Body of pancreas (tissue), 4 donors: ENCODE results near the gene PRSS22. TPM values are rescaled to one million over a fixed set of nuclear protein-coding genes. Genes with fewer than 3 reads are reported as not detected.
A peak's percentile ranks its signal among the peaks of the same experiment; 100 is the strongest.

Experiments used
- ATAC-seq: fragments of 150-250 bp; one replicate; pipeline ENCODE4 v1.9.1; 2016
- DNase-seq, 4 donors: peaks; one replicate each; pipeline ENCODE4 v3.0.0-alpha.2; 2019
- H3K27ac ChIP-seq, 4 donors: fragments of 200-600 bp; sonication (generic); 1 replicate in 3 of 4; 2 replicates in 1 of 4; pipeline versions ENCODE4 v1.5.1 to v1.6.1; 2016 to 2019; ENCODE audit warnings: mild to moderate bottlenecking in 1 of 4, mixed read lengths in 1 of 4, moderate library complexity in 1 of 4
- H3K27me3 ChIP-seq, 2 donors: fragments of 200-600 bp; sonication (generic); one replicate each; pipeline ENCODE4 v1.6.0; 2016; ENCODE audit warnings: mild to moderate bottlenecking in 1 of 2
- H3K36me3 ChIP-seq, 2 donors: fragments of 200-600 bp; sonication (generic); replicated peaks in 1 of 2; 2 replicates each; pipeline ENCODE4 v1.5.1; 2016; ENCODE audit warnings: low read depth in 2 of 2; ENCODE audit not compliant: insufficient read depth in 1 of 2
- H3K4me1 ChIP-seq: fragments of 200-600 bp; sonication (generic); one replicate; pipeline ENCODE4 v1.6.0; 2016
- H3K4me3 ChIP-seq, 2 donors: fragments of 200-600 bp; sonication (generic); 1 replicate in 1 of 2; 2 replicates in 1 of 2; pipeline ENCODE4 v1.5.1; 2016 to 2019
- H3K9me3 ChIP-seq, 3 donors: fragments of 200-600 bp; sonication (generic); 1 replicate in 2 of 3; 2 replicates in 1 of 3; pipeline ENCODE4 v1.5.1; 2016
- POLR2A ChIP-seq, 3 donors: fragments of 450-650 bp; IDR thresholded peaks; one replicate each; pipeline ENCODE4 v1.6.1; 2016; ENCODE audit warnings: antibody characterized with exemption in 3 of 3, mild to moderate bottlenecking in 2 of 3
- WGBS, 2 donors: methylation state at CpG; one replicate each; pipeline ENCODE4 v1.1.5; 2017; 5-methylcytosine and 5-hydroxymethylcytosine counted together
- intact Hi-C: fragments of 100-400 bp; cut with DNase I; formaldehyde crosslinking; loops from one replicate; pipeline ENCODE4 v1.15.1; 2023
- total RNA-seq, 2 donors: library from RNA; depleted of rRNA; stranded (reverse); fragments of >200 nt; gene quantifications; one replicate each; pipeline ENCODE4 v1.1.0, GENCODE V29; 2016
- TF ChIP-seq, protein P1 (sequence below), 7 experiments: fragments of 450-650 bp in 4 of 7; fragments of 200-600 bp in 3 of 7; sonication (generic) in 3 of 7; IDR thresholded peaks; one replicate each; pipeline ENCODE4 v1.5.1; 2016 to 2019; ENCODE audit warnings: antibody characterized with exemption in 7 of 7

The PRSS22 gene
- total RNA-seq, 2 donors from 2014 or later: 3.6 to 19.4 TPM

DNA sequence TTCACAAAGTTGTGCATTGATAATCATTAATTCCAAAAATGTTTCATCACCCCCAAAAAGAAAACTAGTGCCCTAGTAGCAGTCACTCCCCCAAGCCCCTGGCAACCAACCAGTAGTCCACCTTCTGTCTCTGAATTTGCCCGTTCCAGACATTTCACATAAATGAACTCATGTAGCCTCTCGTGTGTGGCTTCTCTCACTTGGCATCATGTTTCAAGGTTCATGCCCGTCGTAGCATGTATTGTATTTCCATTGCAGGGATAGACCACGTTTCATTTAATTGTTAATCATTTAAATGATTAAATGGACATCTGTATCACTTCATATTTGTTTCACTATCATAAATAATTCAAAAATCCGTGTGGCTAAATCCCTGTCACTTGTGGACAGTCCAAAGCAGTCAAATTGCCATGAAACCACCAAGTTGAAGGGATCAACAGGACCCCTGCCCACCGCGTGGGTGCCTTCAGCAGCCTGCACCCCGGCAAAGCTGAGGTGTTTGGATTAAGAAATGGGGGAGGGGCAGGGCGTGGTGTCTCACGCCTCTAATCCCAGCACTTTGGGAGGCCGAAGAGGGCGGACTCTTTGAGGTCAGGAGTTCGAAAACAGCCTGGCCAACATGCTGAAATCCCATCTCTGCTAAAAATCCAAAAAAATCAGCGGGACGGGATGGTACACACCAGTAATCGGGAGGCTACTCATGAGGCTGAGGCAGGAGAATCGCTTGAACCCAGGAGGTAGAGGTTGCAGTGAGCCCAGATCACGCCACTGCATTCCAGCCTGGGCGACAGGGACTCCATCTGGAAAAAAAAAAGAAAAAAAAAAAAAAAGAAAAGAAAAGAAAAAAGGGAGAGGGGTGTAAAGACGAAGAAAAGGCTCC lies 16.3 kb upstream of the PRSS22 start:
- no peaks in the 10 kb centered on the region for H3K36me3 ChIP-seq
- DNase-seq (no peak), ATAC-seq (no peak)
- H3K4me3 ChIP-seq: no peak overlapping the region
- TF ChIP-seq POLR2A (IDR thresholded peaks at IDR 0.05): no peak
- TF ChIP-seq, protein P1, sequence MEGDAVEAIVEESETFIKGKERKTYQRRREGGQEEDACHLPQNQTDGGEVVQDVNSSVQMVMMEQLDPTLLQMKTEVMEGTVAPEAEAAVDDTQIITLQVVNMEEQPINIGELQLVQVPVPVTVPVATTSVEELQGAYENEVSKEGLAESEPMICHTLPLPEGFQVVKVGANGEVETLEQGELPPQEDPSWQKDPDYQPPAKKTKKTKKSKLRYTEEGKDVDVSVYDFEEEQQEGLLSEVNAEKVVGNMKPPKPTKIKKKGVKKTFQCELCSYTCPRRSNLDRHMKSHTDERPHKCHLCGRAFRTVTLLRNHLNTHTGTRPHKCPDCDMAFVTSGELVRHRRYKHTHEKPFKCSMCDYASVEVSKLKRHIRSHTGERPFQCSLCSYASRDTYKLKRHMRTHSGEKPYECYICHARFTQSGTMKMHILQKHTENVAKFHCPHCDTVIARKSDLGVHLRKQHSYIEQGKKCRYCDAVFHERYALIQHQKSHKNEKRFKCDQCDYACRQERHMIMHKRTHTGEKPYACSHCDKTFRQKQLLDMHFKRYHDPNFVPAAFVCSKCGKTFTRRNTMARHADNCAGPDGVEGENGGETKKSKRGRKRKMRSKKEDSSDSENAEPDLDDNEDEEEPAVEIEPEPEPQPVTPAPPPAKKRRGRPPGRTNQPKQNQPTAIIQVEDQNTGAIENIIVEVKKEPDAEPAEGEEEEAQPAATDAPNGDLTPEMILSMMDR (IDR thresholded peaks at IDR 0.05): no peak
- H3K27ac ChIP-seq: no peak overlapping the region
- H3K9me3 ChIP-seq: no peaks in the 10 kb centered on the region
- intact Hi-C loops: no loop called here
- H3K4me1 ChIP-seq: peaks cover 4% of the 10 kb centered on the region
- 48 to 51% methylated on average over 21 of the region's 21 CpGs for WGBS, 2 donors
- H3K27me3 ChIP-seq: no peaks in the 10 kb centered on the region

DNA sequence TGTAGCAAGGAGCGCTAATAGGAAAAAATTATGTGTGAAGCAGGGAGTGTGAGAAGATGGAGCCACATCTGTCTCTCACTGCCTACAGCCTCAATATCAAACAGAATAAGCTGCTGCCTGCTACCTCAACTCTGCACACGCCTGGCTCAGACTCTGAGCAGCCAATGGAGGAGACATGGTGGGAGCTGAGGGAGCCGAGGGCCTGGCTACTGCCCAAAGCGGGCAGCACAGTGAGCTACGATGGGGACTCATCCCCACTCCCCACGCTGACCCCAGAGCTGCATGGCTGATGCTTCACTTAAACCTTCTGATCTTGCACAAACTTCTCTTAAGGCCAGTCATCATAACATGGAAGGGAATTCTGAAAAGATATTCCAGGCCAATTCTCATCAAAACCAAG lies 14.0 kb upstream of the PRSS22 start:
- Histone ChIP-seq H3K4me1 (peaks cover 17% of the 10 kb centered on the region), H3K4me3 (no peak overlapping the region), H3K27me3 (no peaks in the 10 kb centered on the region), H3K9me3 (no peaks in the 10 kb centered on the region), H3K36me3 (no peaks in the 10 kb centered on the region), H3K27ac (no peak overlapping the region)
- intact Hi-C loops: no loop called here
- DNase-seq (no peak), ATAC-seq (no peak)
- TF ChIP-seq POLR2A (IDR thresholded peaks at IDR 0.05): no peak
- TF ChIP-seq, protein P1 (IDR thresholded peaks at IDR 0.05): no peak
- WGBS, 2 donors: 57 to 63% methylated on average over 4 to 6 of the region's 6 CpGs

DNA sequence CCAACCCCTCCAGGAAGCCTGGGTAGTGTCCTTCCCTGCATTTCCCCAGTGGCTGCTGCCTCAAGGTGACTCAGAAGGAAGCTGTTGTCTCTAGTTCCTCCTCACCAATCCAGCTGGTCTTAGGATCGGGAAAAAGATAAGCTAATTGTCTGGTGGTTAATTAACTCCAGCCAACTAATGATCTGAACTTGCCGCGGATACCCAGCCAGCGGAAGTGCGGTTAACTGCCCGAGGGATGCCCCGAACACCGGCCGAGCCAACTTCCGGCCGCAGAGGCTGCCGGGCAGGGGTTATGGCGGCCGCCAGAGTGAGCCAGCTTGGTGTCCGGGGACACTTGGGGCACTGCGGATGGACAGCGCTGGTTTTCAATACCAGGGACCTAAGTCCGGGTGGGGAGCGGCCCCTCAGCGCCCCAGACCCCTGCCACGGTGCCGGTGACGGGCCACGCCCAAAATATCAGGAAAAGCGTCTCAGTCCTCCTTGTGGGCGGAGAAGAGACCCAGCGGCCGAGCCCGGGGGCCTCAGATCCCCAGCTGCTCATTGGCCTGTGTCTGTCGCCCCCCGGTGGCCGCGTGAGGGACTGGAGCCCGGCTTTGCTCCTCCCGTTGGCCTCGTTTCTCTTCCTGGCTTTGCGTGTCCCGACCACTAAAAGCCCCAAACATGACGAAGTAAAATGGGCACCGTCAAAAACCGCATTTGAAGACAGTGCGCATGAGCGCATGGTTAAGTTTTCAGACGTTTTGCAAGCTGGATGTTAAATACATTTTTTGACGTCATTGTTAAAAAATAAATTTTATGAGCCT lies 10.2 kb upstream of the PRSS22 start:
- ATAC-seq: peak; percentile 98
- 0% methylated on average over 13 to 41 of the region's 45 CpGs for WGBS, 2 donors
- H3K4me1 ChIP-seq: peaks cover 13% of the 10 kb centered on the region
- H3K27me3 ChIP-seq: no peaks in the 10 kb centered on the region
- TF ChIP-seq, protein P1 (IDR thresholded peaks at IDR 0.05): peak; percentile 96 to 98 (median 98)
- peak; percentile 17 to 81 (median 69) for TF ChIP-seq POLR2A (IDR thresholded peaks at IDR 0.05)
- no peaks in the 10 kb centered on the region for H3K36me3 ChIP-seq
- intact Hi-C loops: no loop called here
- DNase-seq: peak; percentile 94 to 97 (median 95)
- no peaks in the 10 kb centered on the region for H3K9me3 ChIP-seq
- H3K27ac ChIP-seq: peak overlapping the region; percentile 73 to 94 (median 90)
- peak overlapping the region in 1 of 2 donors; percentile 21 for H3K4me3 ChIP-seq

DNA sequence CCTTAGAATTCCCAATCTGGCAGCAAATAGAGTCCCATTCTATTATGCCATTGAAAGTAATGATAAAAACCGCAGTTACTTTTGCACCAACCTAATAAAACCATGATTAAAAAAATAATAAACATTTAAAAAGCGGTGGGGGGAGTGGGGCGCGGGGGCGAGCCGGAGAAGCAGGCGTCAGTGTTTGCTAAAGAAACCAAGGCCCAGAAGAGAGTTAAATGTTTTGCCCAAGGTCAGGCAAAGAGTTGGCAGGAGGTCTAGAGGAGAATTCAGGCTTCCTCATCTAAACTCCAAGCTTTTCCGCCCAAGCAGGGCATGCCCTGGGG lies 9.7 kb upstream of the PRSS22 start:
- intact Hi-C loops: no loop called here
- no peaks in the 10 kb centered on the region for H3K36me3 ChIP-seq
- no peak for ATAC-seq

More for the DNA sequence above, 9.7 kb upstream of the PRSS22 start:
- H3K27ac ChIP-seq: peak overlapping the region; percentile 73 to 94 (median 90)
- no peak for DNase-seq
- H3K4me3 ChIP-seq: peak overlapping the region in 1 of 2 donors; percentile 21
- no peaks in the 10 kb centered on the region for H3K27me3 ChIP-seq
- TF ChIP-seq POLR2A (IDR thresholded peaks at IDR 0.05): no peak
- TF ChIP-seq, protein P1 (IDR thresholded peaks at IDR 0.05): no peak
- 11 to 32% methylated on average over 8 of the region's 8 CpGs for WGBS, 2 donors
- H3K9me3 ChIP-seq: no peaks in the 10 kb centered on the region
- peaks cover 13% of the 10 kb centered on the region for H3K4me1 ChIP-seq
